ENCODE results near the gene DIP2C.
"Not testable (repeated sequence)": the region's sequence is repeated elsewhere in the genome, so short reads cannot be mapped to it uniquely, and the experiment has no call there.

DIP2C gene

DNA sequence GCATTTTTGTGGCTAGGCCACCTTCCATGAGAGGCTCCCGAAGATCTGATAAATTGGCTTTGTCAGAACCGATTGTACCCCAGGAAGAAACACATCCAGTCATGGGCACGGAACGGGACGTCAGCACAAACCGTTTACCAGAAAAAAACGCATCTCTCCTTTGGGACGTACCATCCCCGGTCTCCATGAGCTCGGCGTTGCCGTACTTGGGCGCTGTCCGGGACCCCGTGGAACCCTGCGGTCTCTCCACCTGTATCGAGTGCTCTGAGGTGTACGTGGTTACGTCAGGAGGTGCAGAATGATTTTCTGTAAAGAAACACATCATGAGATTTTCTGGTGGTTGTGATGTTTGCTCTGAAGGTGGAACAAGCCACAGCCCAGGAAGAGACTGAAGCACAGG, 270.6 kb downstream of the DIP2C start:
- DNase-seq (ENCODE audit: low read depth in 2 of 2) = no peak

DNA sequence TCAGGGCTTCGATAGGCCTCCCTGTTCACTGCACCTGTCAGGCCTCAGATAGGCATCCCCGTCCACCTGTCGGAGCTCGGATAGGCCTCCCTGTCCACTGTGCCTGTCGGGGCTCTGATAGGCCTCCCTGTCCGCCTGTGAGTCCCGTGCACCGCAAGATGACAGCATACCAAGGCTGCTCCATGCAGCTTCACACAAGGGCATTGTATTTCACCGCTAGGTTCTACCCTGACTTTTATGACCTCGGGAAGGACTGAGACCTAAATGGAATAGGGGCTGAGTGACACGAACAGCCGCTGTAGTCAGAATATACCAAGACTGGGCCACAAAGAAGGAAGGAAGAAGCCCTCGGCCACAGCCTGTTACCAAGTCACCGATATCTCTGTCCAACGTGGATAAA, 271.2 kb downstream of the DIP2C start:
- no peak for DNase-seq (ENCODE audit: low read depth in 2 of 2)

DNA sequence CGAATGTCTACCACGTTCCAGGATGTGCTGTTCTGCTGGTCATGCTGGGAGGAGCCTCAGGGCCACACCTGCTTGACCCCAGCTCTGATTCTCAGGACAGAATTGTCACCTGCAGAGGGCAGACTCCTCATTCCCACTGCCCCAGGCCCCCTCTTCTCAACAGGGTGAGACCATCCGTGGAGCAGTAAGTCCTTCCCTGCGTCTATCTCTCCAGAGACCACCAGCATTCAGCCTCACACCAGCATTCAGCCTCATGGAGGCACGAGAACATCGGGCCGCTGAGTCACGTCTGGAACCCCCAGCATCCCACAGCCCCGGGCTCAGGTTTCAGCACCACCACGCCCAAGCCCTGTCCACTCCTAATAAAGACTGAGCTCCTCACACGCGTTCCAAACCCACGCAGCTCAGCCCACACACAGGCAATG, 273.4 kb downstream of the DIP2C start:
- DNase-seq (ENCODE audit: low read depth in 2 of 2) = no peak

DNA sequence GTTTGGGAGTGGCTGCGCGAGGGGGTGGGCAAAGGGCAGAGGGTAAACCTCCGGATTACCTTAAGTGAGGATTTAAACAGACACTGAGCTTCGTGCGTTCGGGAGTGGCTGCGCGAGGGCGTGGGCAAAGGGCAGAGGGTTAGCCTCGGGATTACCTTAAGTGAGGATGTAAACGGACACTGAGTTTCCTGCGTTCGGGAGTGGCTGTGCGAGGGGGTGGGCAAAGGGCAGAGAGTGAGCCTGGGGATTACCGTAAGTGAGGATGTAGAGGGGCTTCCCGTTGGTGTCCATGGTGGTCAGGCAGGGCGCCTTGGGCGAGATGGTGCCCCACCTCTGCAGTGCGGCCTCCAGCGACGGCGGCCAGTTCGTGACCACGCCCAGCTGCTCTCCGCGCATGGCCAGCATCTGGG, 275.8 kb downstream of the DIP2C start:
- no peak for DNase-seq (ENCODE audit: low read depth in 2 of 2)

DNA sequence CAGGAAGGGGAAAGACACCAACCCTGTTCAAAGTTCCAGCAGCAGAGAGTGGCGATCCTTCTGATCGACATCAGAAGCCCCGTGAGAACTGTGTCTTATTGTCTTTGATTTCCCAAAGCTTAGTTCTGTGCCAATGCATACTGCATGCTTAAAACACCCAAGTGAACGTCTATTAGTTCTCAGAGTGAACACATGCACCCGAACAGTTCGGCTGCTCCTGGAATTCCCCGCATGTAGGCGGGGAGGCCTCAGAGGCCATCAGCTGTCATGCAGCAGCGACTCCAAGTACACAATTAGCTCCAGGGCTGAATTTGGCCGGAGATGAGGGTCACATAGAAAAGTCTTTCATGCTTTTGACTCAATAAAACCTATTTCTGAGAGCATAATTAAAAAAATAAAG, 277.4 kb downstream of the DIP2C start:
- no peak for DNase-seq (ENCODE audit: low read depth in 2 of 2)

DNA sequence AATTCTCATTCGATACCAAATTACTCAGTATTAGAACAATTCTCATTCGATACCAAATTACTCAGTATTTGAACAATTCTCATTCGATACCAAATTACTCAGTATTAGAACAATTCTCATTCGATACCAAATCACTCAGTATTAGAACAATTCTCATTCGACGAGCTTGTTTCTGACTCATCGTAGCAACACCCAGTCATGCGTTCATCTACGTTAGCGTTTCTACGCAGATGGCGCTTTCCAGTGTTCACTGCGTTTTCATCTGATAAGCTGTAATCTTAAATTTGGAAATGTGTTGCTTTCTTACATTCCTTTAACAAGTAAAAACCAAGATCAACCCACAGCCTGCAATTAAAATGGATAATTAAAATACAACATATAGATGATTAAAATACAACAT, 277.9 kb downstream of the DIP2C start:
- no peak for DNase-seq (ENCODE audit: low read depth in 2 of 2)

DNA sequence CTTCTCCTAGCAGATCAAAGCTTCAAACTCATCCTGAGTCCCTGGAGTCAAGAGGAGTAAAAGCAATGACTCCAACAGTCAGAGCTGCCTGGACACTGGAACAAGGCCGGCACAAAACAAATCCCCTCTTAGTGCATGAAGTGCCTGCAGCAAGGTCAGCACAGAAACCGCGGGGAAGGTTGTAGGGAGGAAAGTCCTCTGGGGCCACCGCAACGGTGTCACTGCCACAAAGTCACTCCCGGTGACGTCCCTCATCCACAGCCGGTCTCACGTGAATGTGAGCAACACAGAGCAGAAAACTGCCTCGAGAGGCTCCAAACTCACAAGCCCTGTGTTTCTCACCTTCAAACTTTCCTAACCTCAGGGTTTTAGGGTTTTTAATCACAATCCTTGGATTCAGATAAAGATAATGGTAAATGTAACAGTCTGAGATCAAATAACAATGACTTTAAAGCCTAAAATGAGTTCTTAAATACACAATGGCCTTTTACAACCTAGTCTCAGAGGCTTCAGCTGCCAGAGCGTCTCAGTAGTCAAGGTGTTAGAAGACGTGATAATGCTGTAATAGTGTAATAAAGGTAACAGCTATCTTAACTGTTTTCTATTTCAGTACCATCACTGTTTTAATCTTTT, 279.9 kb downstream of the DIP2C start:
- DNase-seq (ENCODE audit: low read depth in 2 of 2) = no peak

DNA sequence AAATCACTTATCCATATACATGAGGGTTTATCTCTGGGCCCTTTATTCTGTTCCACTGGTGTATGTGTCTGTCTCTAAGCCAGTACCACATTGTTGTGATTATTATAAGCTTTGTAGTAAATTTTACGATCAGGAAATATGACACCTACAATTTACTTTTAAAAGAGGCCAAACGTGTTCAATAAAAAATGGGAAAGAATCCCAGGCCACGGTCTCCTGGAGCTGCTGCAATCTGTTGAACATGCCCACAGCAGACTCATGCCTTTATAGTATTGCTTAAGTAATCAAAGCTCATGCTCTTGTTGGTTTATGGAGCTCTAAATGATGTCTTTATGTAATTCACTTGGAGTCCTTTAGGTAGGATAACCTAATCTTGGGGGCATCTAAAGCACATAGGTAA, 281.2 kb downstream of the DIP2C start:
- DNase-seq (ENCODE audit: low read depth in 2 of 2) = no peak

DNA sequence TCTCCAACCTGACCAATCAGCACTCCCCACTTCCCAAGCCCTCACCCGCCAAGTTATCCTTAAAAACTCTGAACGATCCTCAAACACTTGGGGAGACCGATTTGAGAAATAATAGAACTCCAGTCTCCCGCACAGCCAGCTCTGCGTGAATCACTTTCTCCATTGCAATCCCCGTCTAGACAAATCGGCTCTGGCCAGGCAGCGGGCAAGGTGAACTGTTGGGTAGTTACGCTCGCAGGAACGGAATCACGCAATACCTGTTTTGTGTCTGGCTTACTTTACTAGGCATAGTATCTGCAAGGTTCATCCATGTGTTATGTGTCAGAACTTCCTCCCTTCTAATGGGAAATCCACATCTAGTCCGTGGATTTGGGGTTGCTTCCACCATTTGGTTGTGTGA, 282.5 kb downstream of the DIP2C start:
- DNase-seq (ENCODE audit: low read depth in 2 of 2) = no peak

DNA sequence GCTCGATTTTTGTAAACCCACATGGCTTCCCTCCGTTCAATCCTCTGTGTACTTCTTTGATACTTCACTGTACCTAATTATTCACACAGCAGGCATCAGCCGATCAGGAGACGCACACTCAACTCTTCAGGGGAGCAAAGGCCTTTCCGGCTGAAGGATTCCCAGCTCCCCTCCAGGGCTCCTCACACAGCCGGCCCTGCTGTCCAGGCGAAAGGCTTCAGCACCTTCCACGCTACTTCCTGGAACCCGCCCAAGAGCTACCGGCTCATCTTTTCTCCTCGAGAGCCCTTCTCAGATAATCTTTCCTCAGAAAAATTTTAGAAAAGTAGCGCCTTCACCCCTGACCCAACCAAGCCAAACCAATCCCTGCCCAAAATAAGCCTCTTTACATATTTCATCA, 283.8 kb downstream of the DIP2C start:
- no peak for DNase-seq (ENCODE audit: low read depth in 2 of 2)

DNA sequence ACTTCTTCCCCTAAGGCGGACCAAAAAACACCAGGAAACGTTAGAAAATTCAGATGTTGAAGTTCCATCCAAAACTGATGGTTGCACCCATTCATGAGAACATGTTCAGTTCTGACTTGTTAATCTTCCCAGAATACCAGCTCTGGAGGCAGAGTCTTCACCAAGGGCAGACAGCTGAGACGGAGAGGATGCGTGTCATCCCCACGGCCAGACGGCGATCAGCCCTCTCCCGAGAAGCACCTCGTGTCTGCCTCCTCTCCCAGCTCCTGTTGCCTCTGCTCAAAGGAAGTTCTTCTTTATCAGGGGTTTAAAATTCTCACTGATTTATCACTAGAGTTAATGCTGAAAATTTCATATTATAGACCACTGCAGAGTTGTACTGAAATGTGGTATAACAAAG, 284.5 kb downstream of the DIP2C start:
- no peak for DNase-seq (ENCODE audit: low read depth in 2 of 2)

DNA sequence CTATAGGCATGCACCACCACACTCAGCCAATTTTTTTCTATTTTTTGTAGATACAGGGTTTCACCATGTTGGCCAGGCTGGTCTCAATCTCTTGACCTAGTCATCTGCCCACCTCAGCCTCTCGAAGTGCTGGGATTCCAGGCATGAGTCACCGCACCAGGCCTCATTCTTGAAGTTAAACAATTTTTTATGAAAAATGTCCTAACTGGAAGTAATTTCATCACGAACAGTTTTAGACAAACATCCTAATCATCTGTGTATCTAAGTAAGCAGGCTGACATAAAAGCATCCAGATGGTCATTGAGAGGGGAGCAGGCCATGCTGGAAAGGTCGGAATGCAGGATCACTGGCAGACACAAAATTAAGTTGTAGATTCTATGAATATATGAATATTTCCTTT, 285.1 kb downstream of the DIP2C start:
- no peak for DNase-seq (ENCODE audit: low read depth in 2 of 2)

DNA sequence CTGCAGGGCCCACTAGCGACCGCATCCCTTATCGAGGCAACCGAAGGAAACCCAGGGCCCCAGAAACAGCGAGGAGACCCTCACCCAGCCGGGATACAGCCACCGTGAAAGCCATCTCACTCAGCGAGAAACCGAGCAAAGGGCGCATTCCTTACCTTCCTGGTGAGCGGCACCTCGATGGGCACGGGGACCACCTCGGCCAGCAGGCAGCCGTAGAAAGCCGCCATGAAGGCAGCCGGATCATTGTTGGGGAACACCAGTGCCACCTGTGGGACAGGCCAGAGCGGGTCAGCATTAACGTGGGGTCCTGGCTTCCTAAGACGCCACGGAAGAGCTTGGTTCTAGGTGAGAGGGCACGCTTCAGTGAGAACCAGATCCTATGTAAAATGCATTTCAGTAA, 290.5 kb downstream of the DIP2C start:
- no peak for DNase-seq (ENCODE audit: low read depth in 2 of 2)

DNA sequence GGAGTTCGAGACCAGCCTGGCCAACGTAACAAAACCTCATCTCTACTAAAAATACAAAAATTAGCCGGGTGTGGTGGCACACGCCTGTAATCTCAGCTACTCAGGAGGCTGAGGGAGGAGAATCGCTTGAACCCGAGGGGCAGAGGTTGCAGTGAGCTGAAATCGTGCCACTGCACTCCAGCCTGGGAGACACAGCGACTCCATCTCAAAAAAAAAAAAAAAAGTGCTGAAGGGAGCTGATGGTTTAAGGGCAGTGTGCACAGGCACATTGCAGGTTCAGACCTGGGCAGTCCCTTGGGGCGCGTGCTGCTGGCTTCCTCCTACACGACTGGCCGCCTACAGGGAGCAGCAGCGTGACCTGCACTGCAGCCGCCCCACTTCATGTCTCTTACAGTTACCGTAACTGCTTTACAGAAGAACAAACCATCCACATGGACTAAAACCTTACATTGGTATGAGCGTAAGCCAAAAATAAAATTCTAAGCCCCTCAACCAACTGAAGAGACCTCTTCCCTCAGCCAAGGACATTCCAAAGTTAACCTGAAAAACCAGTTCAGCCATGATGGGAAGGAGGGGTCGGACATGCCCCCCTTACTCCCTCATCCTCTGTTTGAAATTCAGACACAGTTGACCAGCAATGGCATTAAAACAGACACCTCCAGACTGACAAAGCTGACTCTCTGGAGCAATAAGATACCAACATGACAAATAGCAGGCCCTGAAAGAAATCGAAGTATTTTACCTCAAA, 292.0 kb downstream of the DIP2C start:
- no peak for DNase-seq (ENCODE audit: low read depth in 2 of 2)

DNA sequence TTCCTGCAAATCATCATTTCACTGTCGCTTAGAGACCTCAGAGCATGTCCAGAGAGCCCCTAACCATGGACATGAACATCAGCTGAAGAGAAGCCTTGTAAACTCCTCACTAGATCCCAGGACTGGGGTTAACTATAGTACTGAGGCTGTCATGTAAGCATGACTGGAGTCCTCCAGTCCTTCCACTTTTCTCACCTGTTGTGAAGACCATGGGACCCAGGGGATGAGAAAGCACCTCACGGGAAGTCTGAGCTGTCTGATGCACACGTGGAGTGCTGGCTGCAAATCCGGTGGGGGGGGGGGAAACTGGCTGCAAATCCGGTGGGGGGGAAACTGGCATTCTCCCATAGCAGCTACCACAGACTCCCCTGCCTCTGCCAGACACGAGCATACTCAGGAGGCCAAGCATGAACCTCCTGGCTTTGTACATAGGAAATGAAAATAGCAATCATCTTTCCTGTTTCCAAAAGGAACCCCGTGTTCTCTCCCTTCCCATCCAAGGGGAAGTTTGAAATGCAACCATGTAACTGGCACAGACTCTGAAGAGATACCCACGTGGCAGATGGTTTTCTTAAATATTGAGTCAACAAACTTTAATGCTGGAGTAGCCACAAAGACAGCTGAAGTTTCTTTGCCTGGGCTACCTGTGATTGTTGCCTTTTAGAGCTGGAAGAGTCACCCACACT, 292.8 kb downstream of the DIP2C start:
- DNase-seq (ENCODE audit: low read depth in 2 of 2) = no peak

DNA sequence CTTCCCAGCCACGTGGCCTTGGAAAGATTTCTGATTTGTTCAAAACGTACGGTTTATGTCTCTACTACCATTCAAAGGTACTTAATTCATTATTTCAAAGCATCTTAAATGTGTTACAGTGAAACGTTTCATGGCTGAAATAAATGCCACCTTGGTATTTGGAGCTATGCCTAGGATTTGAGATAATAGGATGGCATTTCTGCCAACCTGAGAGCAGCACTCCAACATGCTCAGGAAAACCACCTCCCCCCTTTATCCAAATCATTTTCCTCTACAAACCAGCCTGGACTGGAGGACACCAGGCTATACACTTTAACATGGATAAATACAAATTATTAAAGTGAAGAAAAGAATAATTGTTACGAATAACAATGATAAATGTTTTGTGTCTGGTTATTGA, 293.4 kb downstream of the DIP2C start:
- no peak for DNase-seq (ENCODE audit: low read depth in 2 of 2)

DNA sequence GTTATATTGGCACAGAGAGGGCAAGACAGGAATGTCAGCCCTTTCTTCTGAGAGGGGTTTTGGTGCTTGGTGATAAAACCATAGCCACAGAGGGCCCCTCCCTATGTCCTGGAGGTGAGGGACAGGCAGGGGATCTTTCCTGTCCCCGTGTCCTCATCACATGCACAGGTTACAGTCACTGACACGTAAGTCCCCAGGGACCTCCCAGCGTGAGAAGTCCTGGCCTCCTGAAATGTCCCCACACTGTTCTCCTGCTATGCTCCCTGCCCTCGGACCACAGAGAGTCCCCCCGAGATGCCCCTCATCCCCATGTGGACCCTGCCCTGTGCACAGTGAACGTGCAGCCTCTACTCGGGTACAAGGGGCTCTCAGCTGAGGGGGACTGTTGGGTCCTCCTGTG, 293.8 kb downstream of the DIP2C start:
- DNase-seq (ENCODE audit: low read depth in 2 of 2) = no peak

DNA sequence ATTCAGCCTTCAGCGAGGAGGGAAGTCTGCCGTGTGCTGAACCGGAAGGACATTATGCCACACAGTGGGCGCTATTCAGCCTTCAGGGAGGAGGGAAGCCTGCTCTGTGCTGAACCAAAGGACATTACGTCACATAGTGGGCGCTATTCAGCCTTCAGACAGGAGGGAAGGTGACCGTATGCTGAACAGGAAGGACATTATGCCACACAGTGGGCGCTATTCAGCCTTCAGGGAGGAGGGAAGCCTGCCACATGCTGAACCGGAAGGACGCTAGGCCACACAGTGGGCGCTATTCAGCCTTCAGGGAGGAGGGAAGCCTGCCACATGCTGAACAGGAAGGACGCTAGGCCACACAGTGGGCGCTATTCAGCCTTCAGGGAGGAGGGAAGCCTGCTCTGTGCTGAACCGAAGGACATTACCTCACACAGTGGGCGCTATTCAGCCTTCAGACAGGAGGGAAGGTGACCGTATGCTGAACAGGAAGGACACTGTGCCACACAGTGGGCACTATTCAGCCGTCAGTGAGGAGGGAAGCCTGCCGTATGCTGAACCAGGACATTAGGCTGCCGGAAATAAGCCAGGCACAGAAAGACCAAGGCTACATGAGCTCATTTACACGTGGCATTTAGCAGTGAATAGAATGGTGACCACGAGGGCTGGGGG, 294.9 kb downstream of the DIP2C start:
- DNase-seq (ENCODE audit: low read depth in 2 of 2) = not testable (repeated sequence)

DNA sequence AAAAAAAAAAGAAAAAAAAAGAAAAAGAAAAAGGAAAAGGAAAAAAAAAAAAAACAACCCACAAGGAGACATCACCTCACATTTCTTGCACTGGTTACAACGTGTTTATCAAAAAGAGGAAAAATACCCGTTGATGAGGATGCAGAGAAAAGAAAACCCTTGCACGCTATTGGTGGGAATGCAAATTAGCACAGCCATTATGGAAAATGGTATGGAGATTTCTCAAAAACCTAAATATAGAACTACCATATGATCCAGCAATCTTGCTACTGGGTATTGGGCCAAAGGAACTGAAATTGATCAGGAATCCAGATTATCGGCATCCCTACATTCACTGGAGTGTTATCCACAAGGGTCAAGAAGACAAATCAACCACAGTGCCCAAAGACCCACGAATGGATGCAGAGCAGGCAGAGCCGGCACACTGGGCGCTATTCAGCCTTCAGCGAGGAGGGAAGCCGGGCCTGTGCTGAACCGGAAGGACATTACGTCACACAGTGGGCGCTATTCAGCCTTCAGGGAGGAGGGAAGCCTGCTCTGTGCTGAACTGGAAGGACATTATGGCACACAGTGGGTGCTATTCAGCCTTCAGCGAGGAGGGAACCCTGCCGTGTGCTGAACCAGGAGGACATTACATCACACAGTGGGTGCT, 295.6 kb downstream of the DIP2C start:
- DNase-seq (ENCODE audit: low read depth in 2 of 2) = no peak

DNA sequence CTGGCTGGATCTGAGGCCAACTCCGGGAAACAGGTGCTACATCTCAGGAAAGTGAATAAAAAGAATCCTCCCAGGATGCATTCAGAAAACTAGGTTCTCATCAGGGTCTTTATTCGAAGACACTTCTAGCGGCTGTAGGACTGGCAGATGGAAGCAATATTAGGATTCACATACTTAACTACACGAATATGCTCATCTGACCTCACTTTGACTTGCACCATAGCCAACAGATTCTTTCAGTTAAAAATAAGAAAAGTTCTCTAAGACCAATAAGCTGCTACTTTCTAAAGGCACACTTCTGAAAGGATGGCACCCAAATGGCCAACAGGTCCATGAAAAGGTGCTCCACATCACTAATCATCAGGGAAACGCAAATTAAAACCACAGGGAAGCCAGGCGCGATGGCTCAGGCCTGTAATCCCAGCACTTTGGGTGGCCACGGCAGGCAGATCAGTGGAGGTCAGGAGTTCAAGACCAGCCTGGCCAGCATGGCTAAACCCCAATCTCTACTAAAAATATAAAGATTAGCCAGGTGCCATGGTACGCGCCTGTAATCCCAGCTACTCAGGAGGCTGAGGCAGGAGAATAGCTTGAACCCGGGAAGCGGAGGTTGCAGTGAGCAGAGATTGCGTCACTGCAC, 296.2 kb downstream of the DIP2C start:
- no peak for DNase-seq (ENCODE audit: low read depth in 2 of 2)

DNA sequence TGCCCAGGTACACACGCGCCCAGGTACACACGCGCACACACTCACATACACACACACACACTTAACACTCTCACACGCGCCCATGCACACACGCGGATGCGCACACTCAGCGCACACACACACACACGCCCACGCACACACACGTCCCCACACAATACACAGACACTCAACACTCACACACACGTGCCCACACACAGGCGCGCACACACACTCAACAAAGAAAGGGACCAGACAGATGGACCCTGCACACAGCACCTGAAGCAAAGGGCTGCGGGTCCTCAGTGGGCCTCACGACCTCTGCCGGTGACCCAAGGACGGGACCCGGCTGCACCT, 296.8 kb downstream of the DIP2C start:
- no peak for DNase-seq (ENCODE audit: low read depth in 2 of 2)
